Caco-2 (cell line): Measurements from ENCODE around the gene CSNK1G3. TPM values are rescaled to one million over a fixed set of nuclear protein-coding genes. Genes with fewer than 3 reads are reported as not detected.
"Not testable (repeated sequence)": the region's sequence is repeated elsewhere in the genome, so short reads cannot be mapped to it uniquely, and the experiment has no call there.

Experiments used
- BruUV-seq: library from RNA; stranded (reverse); fragments of 400-500 nt; replicated peaks from 2 replicates; lab custom pipeline; 2021; lab: Mats Ljungman, UMichigan
- CTCF ChIA-PET: fragments of 300-600 bp; sonication (Branson Sonifier 250); formaldehyde crosslinking; loops from one replicate; lab custom pipeline; 2022; ENCODE audit warnings: antibody characterized with exemption; lab: Charles Lee
- POLR2A ChIA-PET: fragments of 300-600 bp; sonication (Branson Sonifier 250); formaldehyde crosslinking; loops from one replicate; lab custom pipeline; 2022; ENCODE audit warnings: antibody characterized with exemption; lab: Charles Lee
- DNase-seq, 2 experiments: peaks; one replicate each; pipeline versions ENCODE4 v3.0.0 to v3.0.0-alpha.2; 2020 to 2022
- H3K27me3 ChIP-seq: replicated peaks from 2 replicates; pipeline ENCODE4 v1.6.0; 2011; ENCODE audit warnings: low read length; ENCODE audit not compliant: control insufficient read depth, insufficient read depth
- H3K36me3 ChIP-seq: 2 replicates; pipeline ENCODE4 v1.5.1; 2011; ENCODE audit warnings: low read length; ENCODE audit not compliant: control insufficient read depth, insufficient read depth
- H3K4me1 ChIP-seq: fragments of 250-450 bp; sonication (Bioruptor Pico); 2 replicates; pipeline ENCODE4 v1.5.1; 2020; ENCODE audit warnings: mild to moderate bottlenecking
- H3K4me3 ChIP-seq: 2 replicates; pipeline ENCODE4 v1.5.1; 2011; ENCODE audit warnings: low read depth, mild to moderate bottlenecking, control low read depth, low read length
- H3K9me3 ChIP-seq: fragments of 250-450 bp; sonication (Bioruptor Pico); 2 replicates; pipeline ENCODE4 v1.5.1; 2020; ENCODE audit warnings: mild to moderate bottlenecking, moderate library complexity
- H3K27ac Mint-ChIP-seq: one replicate; pipeline ENCODE4 v1.8.0; 2022; ENCODE audit warnings: mixed read lengths; ENCODE audit not compliant: unreplicated experiment
- H3K27me3 Mint-ChIP-seq: one replicate; pipeline ENCODE4 v1.8.0; 2022; ENCODE audit warnings: mixed read lengths; ENCODE audit not compliant: insufficient read depth, unreplicated experiment
- H3K36me3 Mint-ChIP-seq: one replicate; pipeline ENCODE4 v1.8.0; 2022; ENCODE audit warnings: mild to moderate bottlenecking, mixed read lengths; ENCODE audit not compliant: insufficient read depth, unreplicated experiment
- H3K4me1 Mint-ChIP-seq: one replicate; pipeline ENCODE4 v1.8.0; 2022; ENCODE audit warnings: low read depth, mixed read lengths; ENCODE audit not compliant: unreplicated experiment
- H3K4me3 Mint-ChIP-seq: one replicate; pipeline ENCODE4 v1.8.0; 2022; ENCODE audit warnings: mild to moderate bottlenecking, moderate library complexity, mixed read lengths; ENCODE audit not compliant: unreplicated experiment
- H3K9me3 Mint-ChIP-seq: one replicate; pipeline ENCODE4 v1.8.0; 2022; ENCODE audit warnings: mixed read lengths; ENCODE audit not compliant: unreplicated experiment
- CTCF ChIP-seq, 2 experiments: fragments of 200-600 bp in 1 of 2; IDR thresholded peaks; 1 replicate in 1 of 2; 2 replicates in 1 of 2; pipeline versions ENCODE4 v1.5.1 to v1.8.0; 2011 to 2022; ENCODE audit warnings: antibody characterized with exemption in 1 of 2, control low read depth in 1 of 2, inconsistent platforms in 1 of 2, low read depth in 1 of 2, low read length in 1 of 2, mild to moderate bottlenecking in 1 of 2, moderate library complexity in 1 of 2; ENCODE audit not compliant: insufficient read depth in 1 of 2, severe bottlenecking in 1 of 2, unreplicated experiment in 1 of 2
- intact Hi-C: fragments of 100-400 bp; cut with micrococcal nuclease; formaldehyde crosslinking; loops from one replicate; pipeline ENCODE4 v1.10.0; 2022; ENCODE audit not compliant: unreplicated experiment
- total RNA-seq: library from RNA; stranded (reverse); gene quantifications from 2 replicates; pipeline ENCODE4 v1.2.3, GENCODE V29; 2022

Gene CSNK1G3
- total RNA-seq, 1 experiment from 2014 or later, result 40.4 TPM

GRCh38 chr5:123626051-123626450 is 114.1 kb downstream of the CSNK1G3 start:
- Mint-ChIP-seq H3K27ac (no peak overlapping the region), H3K27me3 (peaks cover 8% of the 10 kb centered on the region), H3K36me3 (peaks cover 15% of the 10 kb centered on the region), H3K9me3 (peaks cover 63% of the 10 kb centered on the region), H3K4me3 (no peak overlapping the region), H3K4me1 (no peaks in the 10 kb centered on the region)
- intact Hi-C loops, result no loop called here
- Histone ChIP-seq H3K27me3 (no peaks in the 10 kb centered on the region), H3K36me3 (no peaks in the 10 kb centered on the region), H3K4me3 (no peak overlapping the region), H3K9me3 (peaks cover 11% of the 10 kb centered on the region), H3K4me1 (no peaks in the 10 kb centered on the region)
- CTCF ChIA-PET, result no interaction called here
- no peak for DNase-seq
- no peak for TF ChIP-seq CTCF (IDR thresholded peaks at IDR 0.05; ENCODE audit: insufficient read depth in 1 of 2, low read depth in 1 of 2, low read length in 1 of 2, severe bottlenecking in 1 of 2, unreplicated experiment in 1 of 2)
- no TSS peak for BruUV-seq
- POLR2A ChIA-PET, result no interaction called here

- no TSS peak for BruUV-seq
- no peak overlapping the region for H3K27ac Mint-ChIP-seq
- H3K27me3 Mint-ChIP-seq, result peaks cover 8% of the 10 kb centered on the region
- H3K9me3 ChIP-seq, result peaks cover 19% of the 10 kb centered on the region
- H3K27me3 ChIP-seq, result no peaks in the 10 kb centered on the region
- no peak for TF ChIP-seq CTCF (IDR thresholded peaks at IDR 0.05; ENCODE audit: insufficient read depth in 1 of 2, low read depth in 1 of 2, low read length in 1 of 2, severe bottlenecking in 1 of 2, unreplicated experiment in 1 of 2)
- H3K4me1 ChIP-seq, result no peaks in the 10 kb centered on the region
- CTCF ChIA-PET, result no interaction called here
- intact Hi-C loops, result no loop called here
- peaks cover 62% of the 10 kb centered on the region for H3K9me3 Mint-ChIP-seq
- no peak overlapping the region for H3K4me3 ChIP-seq
- no peak overlapping the region for H3K4me3 Mint-ChIP-seq
- H3K4me1 Mint-ChIP-seq, result no peaks in the 10 kb centered on the region
- no peaks in the 10 kb centered on the region for H3K36me3 ChIP-seq
- POLR2A ChIA-PET, result no interaction called here
- H3K36me3 Mint-ChIP-seq, result peaks cover 15% of the 10 kb centered on the region
- DNase-seq, result no peak
Measured at GRCh38 chr5:123628860-123629544, 117.0 kb downstream of the CSNK1G3 start.

- no peaks in the 10 kb centered on the region for H3K4me1 Mint-ChIP-seq
- Histone ChIP-seq H3K27me3 (no peaks in the 10 kb centered on the region), H3K36me3 (no peaks in the 10 kb centered on the region), H3K9me3 (peaks cover 8% of the 10 kb centered on the region; the same call in 1 of the 2 replicates), H3K4me3 (no peak overlapping the region), H3K4me1 (no peaks in the 10 kb centered on the region)
- no peak overlapping the region for H3K4me3 Mint-ChIP-seq
- peaks cover 24% of the 10 kb centered on the region for H3K9me3 Mint-ChIP-seq
- H3K27me3 Mint-ChIP-seq, result peaks cover 11% of the 10 kb centered on the region
- ChIA-PET POLR2A (no interaction called here), CTCF (no interaction called here)
- no peaks in the 10 kb centered on the region for H3K36me3 Mint-ChIP-seq
- no peak overlapping the region for H3K27ac Mint-ChIP-seq
- intact Hi-C loops, result no loop called here
- DNase-seq, result no peak
- no TSS peak for BruUV-seq
- TF ChIP-seq CTCF (IDR thresholded peaks at IDR 0.05; ENCODE audit: insufficient read depth in 1 of 2, low read depth in 1 of 2, low read length in 1 of 2, severe bottlenecking in 1 of 2, unreplicated experiment in 1 of 2), result no peak
Measured at GRCh38 chr5:123636006-123636405, 124.0 kb downstream of the CSNK1G3 start.

GRCh38 chr5:123637028-123637427 is 125.1 kb downstream of the CSNK1G3 start:
- H3K9me3 ChIP-seq, H3K27ac Mint-ChIP-seq, POLR2A ChIA-PET, H3K27me3 ChIP-seq, H3K4me3 ChIP-seq, intact Hi-C loops, DNase-seq, H3K36me3 ChIP-seq, BruUV-seq, H3K4me3 Mint-ChIP-seq, H3K36me3 Mint-ChIP-seq, CTCF ChIA-PET, H3K4me1 Mint-ChIP-seq, H3K4me1 ChIP-seq: not testable (repeated sequence)
- Mint-ChIP-seq H3K27me3 (peaks cover 14% of the 10 kb centered on the region), H3K9me3 (peaks cover 13% of the 10 kb centered on the region)
